ENCODE data around the gene KLHL25.

KLHL25 gene

GRCh38 chr15:85778107-85778776, 16.5 kb downstream of the KLHL25 start:
- no peak overlapping the region for H3K4me3 ChIP-seq (ENCODE audit: low read depth, low read length)

GRCh38 chr15:85777250-85778106, 17.2 kb downstream of the KLHL25 start:
- no peak overlapping the region for H3K4me3 ChIP-seq (ENCODE audit: low read depth, low read length)

- H3K4me3 ChIP-seq (ENCODE audit: low read depth, low read length) = no peak overlapping the region
These were observed 20.8 kb downstream of the KLHL25 start for GRCh38 chr15:85773970-85774369.

- no peak overlapping the region for H3K4me3 ChIP-seq (ENCODE audit: low read depth, low read length)
These were observed 21.5 kb downstream of the KLHL25 start for GRCh38 chr15:85773249-85773648.

GRCh38 chr15:85772668-85773067, 22.1 kb downstream of the KLHL25 start:
- H3K4me3 ChIP-seq (ENCODE audit: low read depth, low read length) = no peak overlapping the region

- H3K4me3 ChIP-seq (ENCODE audit: low read depth, low read length) = no peak overlapping the region
These were observed 22.8 kb downstream of the KLHL25 start for GRCh38 chr15:85771781-85772445.

- H3K4me3 ChIP-seq (ENCODE audit: low read depth, low read length) = no peak overlapping the region
These were observed 23.5 kb downstream of the KLHL25 start for GRCh38 chr15:85771271-85771670.

- H3K4me3 ChIP-seq (ENCODE audit: low read depth, low read length) = no peak overlapping the region
These were observed 24.4 kb downstream of the KLHL25 start for GRCh38 chr15:85770096-85771041.

GRCh38 chr15:85769182-85769900, 25.4 kb downstream of the KLHL25 start:
- no peak overlapping the region for H3K4me3 ChIP-seq (ENCODE audit: low read depth, low read length)

- no peak overlapping the region for H3K4me3 ChIP-seq (ENCODE audit: low read depth, low read length)
These were observed 26.0 kb downstream of the KLHL25 start for GRCh38 chr15:85768595-85769168.

GRCh38 chr15:85767785-85768529, 26.8 kb downstream of the KLHL25 start:
- H3K4me3 ChIP-seq (ENCODE audit: low read depth, low read length) = no peak overlapping the region

- H3K4me3 ChIP-seq (ENCODE audit: low read depth, low read length) = no peak overlapping the region
These were observed 28.5 kb downstream of the KLHL25 start for GRCh38 chr15:85766001-85766831.

- no peak overlapping the region for H3K4me3 ChIP-seq (ENCODE audit: low read depth, low read length)
These were observed 30.0 kb downstream of the KLHL25 start for GRCh38 chr15:85764649-85765277.

GRCh38 chr15:85763673-85764633, 30.8 kb downstream of the KLHL25 start:
- H3K4me3 ChIP-seq (ENCODE audit: low read depth, low read length) = no peak overlapping the region

GRCh38 chr15:85763157-85763556, 31.6 kb downstream of the KLHL25 start:
- no peak overlapping the region for H3K4me3 ChIP-seq (ENCODE audit: low read depth, low read length)

- H3K4me3 ChIP-seq (ENCODE audit: low read depth, low read length) = no peak overlapping the region
These were observed 32.0 kb downstream of the KLHL25 start for GRCh38 chr15:85762756-85763127.
